ENCODE results near the gene DYNC1I2.

DNA sequence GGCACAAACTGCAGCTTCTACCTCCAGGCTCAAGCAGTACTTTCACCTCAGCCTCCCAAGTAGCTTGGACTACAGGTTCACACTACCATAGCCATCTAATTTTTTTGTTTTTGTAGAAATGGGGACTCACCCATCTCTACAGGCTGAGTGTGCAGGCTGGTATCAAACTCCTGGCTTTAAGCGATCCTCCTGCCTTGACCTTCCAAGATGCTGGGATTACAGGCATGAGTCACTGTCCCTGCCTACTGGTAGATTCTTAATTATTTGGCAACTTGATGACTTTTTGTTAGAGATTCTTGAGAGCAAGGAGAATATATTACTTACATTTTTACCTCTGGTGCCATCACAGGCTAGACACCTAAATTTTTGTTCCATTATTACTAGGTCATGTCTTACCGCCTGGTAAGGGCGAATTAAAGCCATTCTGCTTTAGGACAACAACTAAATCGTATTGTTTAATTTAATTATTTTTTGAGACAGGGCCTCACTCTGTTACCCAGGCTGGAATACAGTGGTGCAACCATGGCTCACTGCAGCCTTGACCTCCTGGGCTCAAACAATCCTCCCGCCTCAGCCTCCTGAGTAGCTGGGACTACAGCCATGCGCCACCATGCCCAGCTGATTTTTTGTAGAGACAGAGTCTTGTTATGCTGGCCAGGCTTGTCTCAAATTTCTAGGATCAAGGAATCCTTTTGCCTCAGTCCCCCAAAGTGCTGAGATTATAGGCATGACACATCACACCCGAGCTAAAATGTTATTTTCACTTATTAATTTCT lies 15.7 kb downstream of the DYNC1I2 start:
- TF ChIP-seq POLR2A (IDR thresholded peaks at IDR 0.05; ENCODE audit: low read depth, low read length) (no peak), POLR2AphosphoS5 (IDR thresholded peaks at IDR 0.05; ENCODE audit: low read depth, low read length) (no peak)
